ENCODE measurements around the gene NELL1.

- no peak for TF ChIP-seq EZH2 (IDR thresholded peaks at IDR 0.05; ENCODE audit: insufficient read depth, poor library complexity, severe bottlenecking)
- no peak for TF ChIP-seq EZH2phosphoT487 (IDR thresholded peaks at IDR 0.05; ENCODE audit: insufficient read depth, low read depth)
Measured at GRCh38 chr11:20626279-20626678, 43.1 kb upstream of the NELL1 start.
